Measurements from ENCODE around the gene COL20A1.
"Not testable (repeated sequence)": the region's sequence is repeated elsewhere in the genome, so short reads cannot be mapped to it uniquely, and the experiment has no call there.

Gene COL20A1

DNA sequence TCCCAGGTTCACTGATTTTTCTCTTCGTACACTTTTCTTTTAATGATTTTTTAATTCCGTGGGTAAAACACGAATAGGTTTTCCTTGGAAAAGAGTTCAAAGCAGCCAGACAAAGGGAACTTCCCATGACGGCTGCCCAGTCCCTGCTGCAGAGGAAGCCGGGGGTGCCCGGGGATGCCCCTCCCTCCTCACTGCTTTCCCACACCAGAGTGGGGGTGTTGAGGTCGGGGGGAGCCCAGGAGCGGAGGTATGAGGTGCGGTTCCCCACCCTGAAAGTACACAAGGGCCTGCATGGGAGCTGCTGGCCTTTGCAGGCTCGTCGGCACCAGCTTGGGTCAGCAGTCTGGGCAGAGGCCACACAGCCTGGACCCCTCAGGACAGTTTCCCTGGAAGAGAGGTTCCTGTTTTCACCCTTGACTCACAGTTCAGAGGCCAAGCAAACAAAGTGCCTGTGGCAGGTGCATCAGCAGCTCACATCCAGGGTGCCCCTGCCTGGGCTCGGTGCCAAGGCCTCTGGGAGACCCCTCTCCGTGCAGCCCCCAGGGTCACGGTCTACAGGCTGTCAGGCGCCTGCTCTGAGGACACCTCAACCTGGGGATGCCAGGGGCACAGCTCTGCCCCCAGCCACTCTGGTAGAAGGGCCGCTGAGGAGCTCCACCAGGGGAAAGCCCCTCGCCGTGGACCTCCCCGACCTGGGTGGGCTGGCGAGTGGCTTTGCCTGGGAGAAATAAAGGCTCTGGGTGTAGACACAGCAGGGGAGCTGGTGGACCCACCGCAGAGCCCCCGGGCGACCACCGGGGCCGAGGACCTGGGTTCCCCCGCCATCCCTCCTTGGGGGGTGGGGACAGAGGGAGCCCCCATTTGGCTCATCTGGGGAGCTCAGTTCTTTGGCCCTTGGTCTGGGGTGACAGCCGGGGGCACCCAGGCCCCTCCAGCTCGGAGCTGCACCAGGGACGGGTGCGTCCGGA lies 83.6 kb downstream of the COL20A1 start:
- no peak for DNase-seq (ENCODE audit: low read depth in 3 of 3)

- no peak for DNase-seq (ENCODE audit: low read depth in 3 of 3)
Measured at GRCh38 chr20:63377256-63377941, 84.4 kb downstream of the COL20A1 start.

- DNase-seq (ENCODE audit: low read depth in 3 of 3): no peak
Measured at GRCh38 chr20:63377951-63378381, 85.0 kb downstream of the COL20A1 start.

GRCh38 chr20:63378626-63379025 lies 85.6 kb downstream of the COL20A1 start:
- DNase-seq (ENCODE audit: low read depth in 3 of 3): no peak

DNA sequence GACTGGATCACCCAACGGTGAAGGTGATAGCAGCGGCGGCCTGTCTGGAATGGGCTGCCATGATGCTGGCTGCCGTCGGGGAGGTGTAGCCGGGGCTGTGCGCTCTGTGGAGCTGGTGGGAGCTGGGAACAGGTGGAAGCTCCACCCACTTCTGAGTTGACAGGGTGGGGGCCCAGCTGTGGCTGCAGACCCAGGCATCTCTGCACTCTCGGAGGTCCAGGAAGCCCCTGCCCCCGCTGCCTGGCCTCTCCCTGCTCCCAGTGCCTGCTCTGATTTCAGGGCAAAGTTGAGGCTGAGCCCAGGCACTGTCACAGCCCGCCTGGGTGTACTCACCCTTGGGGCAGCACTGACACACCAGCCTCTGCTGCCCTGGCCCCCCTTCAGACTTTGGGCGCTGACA lies 86.3 kb downstream of the COL20A1 start:
- no peak for DNase-seq (ENCODE audit: low read depth in 3 of 3)

DNA sequence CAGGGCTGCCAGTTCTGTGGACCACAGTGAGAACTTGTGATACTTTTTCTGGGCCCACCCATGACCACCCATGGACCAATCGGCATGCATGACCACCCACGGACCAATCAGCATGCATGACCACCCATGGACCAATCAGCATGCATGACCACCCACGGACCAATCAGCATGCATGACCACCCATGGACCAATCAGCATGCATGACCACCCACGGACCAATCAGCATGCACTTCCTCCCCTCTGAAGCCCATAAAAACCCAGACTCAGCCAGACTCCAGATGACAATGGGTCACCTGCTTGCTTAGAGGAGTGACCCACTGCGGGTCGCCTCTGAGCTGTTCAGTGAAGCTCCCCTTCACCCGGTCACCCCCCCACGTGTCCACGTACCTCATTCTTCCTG lies 86.9 kb downstream of the COL20A1 start:
- DNase-seq (ENCODE audit: low read depth in 3 of 3): not testable (repeated sequence)

DNA sequence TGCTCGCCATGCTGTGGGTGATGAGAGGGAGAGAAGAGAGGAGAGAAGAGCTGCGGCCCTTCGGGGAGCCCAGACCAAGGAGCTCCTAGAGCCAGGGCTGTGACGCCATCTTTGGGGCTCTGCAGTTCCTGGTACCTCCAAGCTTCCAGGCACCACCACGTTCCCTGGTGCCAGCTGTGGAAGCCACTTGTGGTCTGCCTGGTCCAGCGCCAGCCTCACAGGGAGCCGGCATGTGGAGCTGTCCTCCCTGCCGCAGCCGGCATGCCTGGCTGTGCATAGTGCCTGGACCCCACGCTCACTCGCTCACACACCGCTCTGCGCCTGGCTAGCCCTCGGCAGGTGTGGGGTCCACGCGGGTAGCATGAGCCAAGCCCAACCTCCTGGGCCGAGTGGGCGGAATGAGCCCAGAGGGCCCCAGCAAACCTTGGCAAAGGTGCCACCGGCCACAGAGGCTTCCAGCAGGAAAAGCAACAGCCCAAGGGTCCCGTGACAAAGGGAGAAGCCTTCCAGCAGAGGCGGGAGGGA lies 87.4 kb downstream of the COL20A1 start:
- no peak for DNase-seq (ENCODE audit: low read depth in 3 of 3)

- DNase-seq (ENCODE audit: low read depth in 3 of 3): peak in 2 of 3 experiments; percentile 11 to 17
Measured at GRCh38 chr20:63381781-63382431, 88.9 kb downstream of the COL20A1 start.

DNA sequence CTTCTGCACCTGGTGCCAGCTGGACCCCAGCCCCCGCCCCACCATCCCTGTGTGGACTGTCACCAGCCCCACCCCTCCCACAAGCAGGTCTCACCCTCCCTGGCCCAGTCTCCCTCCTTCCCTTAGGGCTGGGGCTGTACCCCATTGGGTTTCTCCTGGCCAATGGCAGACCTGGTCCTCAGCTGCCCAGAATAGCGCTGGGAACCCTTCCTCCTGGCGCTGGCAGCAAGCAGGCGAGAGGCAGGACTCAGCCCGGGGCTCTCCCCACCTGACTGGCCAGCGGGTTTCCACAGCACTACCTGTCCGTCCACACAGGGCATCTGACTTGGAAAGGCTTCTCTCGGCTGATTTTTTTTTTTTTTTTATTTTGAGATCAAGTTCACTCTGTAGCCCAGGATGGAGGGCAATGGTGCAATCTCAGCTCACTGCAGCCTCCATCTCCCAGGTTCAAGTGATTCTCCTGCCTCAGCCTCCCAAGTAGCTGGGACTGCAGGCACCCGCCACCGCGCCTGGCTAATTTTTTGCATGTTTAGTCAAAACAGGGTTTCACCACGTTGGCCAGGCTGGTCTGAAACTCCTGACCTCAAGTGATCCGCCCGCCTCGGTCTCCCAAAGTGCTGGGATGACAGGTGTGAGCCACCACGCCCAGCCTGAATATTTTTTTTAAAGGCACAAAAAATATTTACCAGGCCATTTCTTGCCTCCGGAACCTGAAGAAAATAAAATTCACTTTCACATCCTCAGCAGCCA lies 89.7 kb downstream of the COL20A1 start:
- DNase-seq (ENCODE audit: low read depth in 3 of 3): no peak

- DNase-seq (ENCODE audit: low read depth in 3 of 3): no peak
Measured at GRCh38 chr20:63383556-63383955, 90.6 kb downstream of the COL20A1 start.

DNA sequence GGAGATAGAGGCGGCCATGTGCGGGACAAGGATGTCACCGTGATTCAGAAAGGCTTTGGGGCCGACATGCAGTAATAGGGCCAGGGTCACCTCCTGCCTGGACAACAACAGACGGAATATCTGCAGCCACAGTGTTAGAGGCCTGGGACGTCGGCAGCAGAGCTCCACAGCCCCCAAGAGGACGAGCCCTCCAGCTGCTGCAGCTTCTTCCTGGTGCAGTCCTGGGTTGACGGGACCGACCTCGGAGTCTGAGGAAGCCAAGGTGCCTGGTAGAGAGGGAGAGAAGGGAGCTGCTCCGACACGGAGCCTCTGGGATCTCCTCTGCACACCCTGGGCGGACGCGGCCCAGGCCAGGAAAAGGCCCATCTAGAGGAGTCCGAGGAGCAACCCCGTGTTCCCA lies 91.3 kb downstream of the COL20A1 start:
- no peak for DNase-seq (ENCODE audit: low read depth in 3 of 3)

Data from stimulated activated CD4-positive, alpha-beta T cell treated with anti-CD3 and anti-CD28 coated beads, TNF-alpha, amount 100 ng/mL, for 24 hours (primary cell).